NCI-H187 (cell line): ENCODE measurements around the gene FXYD5.
"Not testable (repeated sequence)": the region's sequence is repeated elsewhere in the genome, so short reads cannot be mapped to it uniquely, and the experiment has no call there.

Experiments used
- DNase-seq, 2 experiments: peaks; one replicate each; lab custom pipeline; 2025; lab: John Stamatoyannopoulos, UW

The FXYD5 gene

GRCh38 chr19:35119578-35120155, 34.9 kb upstream of the FXYD5 start:
- DNase-seq = no peak

DNA sequence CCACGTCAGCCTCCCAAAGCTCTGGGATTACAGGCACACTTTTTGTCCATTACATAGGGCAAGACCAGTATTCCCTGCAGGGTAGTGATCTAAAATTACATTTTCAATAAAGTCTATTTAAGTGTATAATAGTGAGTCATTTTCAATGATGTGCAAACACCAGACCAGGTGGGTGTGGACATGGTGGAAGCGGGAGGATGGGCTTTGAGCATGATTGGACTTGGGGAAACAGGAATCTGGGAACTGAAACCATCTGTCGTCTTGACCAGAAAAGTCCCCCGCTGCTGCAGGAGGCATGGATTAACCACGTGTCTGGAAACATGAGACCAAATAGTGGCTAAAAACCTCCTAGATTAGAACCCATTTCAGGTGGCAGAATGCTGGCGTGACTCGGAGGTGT, 34.0 kb upstream of the FXYD5 start:
- no peak for DNase-seq

DNA sequence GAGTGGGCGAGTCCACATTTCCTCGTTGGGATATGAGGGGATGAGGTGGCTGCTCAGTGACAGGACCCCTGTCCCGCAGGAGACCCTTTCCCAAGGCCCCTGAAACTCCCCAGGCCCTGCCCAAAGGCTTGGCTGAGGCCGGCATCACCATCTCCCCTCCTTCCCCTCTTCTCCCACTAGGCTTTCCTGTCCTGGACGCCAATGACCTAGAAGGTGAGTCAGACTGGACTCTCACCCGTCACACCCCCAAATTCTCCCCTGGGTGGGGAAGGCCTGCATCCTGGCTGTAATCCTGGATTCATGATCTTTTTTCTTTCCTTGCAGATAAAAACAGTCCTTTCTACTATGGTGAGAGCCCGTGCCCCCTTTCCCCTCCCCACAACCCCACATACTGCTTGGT, 33.6 kb upstream of the FXYD5 start:
- DNase-seq = no peak

- DNase-seq = no peak
Observed at GRCh38 chr19:35122687-35123551, 31.6 kb upstream of the FXYD5 start.

DNA sequence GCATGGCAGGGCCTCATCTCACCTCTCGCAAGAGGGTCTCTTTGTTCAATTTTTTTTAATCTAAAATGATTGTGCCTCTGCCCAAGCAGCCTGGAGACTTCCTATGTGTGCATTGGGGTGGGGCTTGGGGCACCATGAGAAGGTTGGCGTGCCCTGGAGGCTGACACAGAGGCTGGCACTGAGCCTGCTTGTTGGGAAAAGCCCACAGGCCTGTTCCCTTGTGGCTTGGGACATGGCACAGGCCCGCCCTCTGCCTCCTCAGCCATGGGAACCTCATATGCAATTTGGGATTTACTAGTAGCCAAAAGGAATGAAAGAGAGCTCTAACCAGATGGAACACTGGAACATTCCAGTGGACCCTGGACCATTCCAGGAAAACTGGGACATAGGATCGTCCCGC, 31.0 kb upstream of the FXYD5 start:
- DNase-seq = no peak

GRCh38 chr19:35124098-35125060, 30.2 kb upstream of the FXYD5 start:
- no peak for DNase-seq

- DNase-seq = no peak
Observed at GRCh38 chr19:35125270-35125717, 29.2 kb upstream of the FXYD5 start.

DNA sequence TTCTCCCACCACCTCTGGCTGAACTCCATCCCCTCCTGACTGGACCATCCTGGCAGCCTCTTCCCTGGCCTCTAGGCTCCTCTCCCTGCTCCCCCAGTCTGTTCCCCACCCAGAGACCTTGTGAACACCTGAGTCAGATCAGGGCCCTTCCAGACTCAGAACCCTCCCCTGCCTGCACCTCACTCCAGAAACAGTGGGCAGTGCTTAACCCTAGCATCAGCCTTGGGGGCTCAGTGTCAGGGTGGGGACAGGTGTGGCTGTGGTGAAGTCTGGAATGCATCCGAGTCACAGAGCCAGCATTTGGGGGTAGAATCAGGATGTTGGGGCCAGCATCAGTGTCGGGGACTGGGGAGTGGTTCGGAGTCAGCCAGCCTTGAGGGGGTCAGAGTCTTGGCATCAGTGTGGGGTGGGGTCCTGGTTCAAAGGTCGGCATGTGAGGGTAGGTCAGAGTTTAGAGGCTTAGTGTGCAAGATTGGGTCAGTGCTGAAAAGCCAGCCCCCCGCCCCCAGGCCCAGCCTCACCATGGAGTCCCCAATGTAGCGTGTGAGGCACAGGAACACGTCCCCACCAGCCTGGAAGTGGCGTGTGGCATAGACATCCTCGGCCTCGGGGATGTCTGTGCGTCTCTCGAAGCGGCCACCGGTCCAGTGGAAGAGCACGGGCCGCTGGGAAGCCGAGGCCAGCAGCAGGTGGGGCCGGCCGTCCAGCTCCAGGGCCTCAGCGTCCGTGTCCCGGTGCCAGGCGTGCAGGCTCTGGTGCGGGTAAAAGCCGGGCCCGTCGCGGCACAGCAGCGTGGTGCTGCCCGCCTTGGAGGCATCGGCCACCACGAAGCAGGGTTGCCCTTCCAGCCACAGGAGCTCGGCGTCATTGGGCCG, 28.5 kb upstream of the FXYD5 start:
- DNase-seq = no peak

GRCh38 chr19:35126624-35126959, 27.9 kb upstream of the FXYD5 start:
- DNase-seq = no peak

- DNase-seq = no peak
Observed at GRCh38 chr19:35127871-35128270, 26.7 kb upstream of the FXYD5 start.

- DNase-seq = no peak
Observed at GRCh38 chr19:35128398-35129057, 26.0 kb upstream of the FXYD5 start.

DNA sequence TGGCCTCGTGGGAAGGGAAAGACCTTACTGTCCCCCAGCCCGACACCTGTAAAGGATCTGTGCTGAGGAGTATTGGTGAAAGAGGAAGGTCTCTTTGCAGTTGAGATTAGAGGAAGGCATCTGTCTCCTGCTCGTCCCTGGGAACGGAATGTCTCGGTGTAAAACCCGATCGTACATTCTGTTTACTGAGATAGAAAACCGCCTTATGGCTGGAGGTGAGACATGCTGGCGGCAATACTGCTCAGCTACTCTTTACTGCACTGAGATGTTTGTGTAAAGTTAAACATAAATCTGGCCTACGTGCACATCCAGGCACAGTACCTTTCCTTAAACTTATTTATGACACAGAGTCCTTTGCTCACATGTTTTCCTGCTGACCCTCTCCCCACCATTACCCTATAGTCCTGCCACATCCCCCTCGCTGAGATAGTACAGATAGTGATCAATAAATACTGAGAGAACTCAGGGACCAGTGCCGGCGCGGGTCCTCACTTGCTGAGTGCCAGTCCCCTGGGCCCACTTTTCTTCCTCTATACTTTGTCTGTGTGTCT, 24.7 kb upstream of the FXYD5 start:
- not testable (repeated sequence) for DNase-seq

DNA sequence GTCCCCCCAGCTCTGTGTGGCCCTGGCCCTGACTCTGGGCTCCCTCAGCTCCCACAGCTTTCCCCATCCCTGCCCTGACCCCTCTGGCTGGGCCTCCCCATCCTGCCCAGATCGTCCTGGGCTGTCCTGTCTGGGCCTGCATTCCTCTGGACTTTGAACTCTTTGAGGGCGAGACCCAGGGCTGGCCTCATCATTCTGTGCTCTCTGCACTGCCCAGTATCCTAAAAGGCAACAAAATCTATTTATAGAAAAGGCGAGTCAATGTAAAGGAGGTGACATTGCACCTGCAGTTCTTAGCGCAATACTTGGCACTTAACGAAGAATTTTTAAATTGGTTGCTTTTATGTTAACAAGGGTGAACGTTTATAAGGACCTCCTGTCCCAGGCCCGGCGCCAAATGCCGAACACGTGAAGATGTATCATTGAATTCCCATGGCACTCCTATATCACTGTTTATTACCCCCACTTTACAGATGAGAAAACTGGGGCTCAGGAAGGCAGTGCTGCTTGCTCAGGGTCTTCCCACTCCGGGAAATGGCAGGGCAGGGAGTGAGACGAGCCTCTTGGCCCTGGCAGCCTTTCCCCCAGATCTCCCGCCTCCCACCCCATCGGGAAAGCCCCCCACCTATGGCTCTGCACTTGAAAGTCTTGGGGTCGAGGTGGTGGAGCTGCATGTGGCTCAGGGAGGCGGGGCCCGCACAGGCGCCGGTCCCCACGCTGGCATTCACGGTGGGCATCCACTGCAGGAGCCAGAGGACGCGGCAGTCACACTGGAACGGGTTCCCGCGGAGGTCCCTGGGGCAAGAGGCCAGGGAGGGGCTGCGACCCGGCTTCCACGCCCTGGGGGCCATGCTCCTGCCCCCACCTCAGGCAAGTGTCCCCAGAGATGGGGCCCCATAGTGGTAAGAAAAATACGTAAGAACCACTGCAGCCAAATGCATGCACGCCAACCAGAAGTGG, 23.5 kb upstream of the FXYD5 start:
- no peak for DNase-seq

GRCh38 chr19:35132254-35132653, 22.3 kb upstream of the FXYD5 start:
- DNase-seq = no peak

GRCh38 chr19:35133826-35134225, 20.7 kb upstream of the FXYD5 start:
- no peak for DNase-seq

- DNase-seq = no peak
Observed at GRCh38 chr19:35134601-35135242, 19.8 kb upstream of the FXYD5 start, which contains the start of gene LGI4. LGI4 (minus strand) TSS chr19:35135059; CDS start chr19:35134680, 379 bp downstream.

DNA sequence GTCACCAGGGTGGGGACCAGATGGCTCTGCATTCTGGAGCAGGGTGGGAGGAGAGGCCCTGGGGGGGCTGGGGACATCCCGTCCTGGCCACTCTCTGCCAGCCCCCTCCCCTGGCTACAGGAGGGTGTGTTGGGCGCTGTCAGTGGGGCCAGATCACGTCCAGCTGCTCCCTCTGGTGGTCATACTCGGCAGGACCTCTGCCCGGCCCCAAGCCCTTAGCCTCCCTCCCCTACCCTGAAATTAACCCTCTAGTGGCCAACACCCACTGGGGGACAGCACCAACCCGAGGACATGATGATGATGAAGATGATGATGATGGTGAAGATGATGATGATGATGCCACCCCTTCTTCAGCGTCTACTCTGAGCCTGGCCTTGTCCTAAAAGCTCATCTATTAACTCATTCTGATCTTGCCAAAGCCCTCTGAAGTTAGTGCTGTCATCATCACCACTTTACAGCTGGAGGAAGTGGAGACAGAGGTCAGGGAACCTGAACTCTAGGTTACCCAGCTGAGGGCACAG, 19.1 kb upstream of the FXYD5 start:
- DNase-seq = no peak

- no peak for DNase-seq
Observed at GRCh38 chr19:35136231-35136630, 18.3 kb upstream of the FXYD5 start.
